Measurements from ENCODE around the gene ERP27.

Gene ERP27

DNA sequence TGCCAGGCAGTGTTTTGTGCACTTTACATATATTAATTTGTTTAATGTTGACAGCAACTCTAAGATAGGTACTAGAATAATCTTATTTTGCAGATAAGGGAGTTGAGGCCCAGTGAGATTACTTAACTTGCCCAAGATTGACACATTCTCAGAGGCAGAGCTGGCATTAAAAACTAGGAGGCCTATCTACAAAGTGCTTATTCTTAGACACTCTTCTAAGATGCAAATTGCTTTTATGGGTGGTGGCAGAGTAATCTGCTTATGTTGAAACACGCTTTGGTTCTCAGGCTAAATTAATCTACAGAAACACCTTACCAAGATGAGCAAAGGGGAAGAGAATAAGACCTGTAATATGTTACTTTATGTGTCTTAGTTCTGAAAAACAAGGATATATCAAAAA is 59.8 kb downstream of the ERP27 start:
- TF ChIP-seq, protein P1, sequence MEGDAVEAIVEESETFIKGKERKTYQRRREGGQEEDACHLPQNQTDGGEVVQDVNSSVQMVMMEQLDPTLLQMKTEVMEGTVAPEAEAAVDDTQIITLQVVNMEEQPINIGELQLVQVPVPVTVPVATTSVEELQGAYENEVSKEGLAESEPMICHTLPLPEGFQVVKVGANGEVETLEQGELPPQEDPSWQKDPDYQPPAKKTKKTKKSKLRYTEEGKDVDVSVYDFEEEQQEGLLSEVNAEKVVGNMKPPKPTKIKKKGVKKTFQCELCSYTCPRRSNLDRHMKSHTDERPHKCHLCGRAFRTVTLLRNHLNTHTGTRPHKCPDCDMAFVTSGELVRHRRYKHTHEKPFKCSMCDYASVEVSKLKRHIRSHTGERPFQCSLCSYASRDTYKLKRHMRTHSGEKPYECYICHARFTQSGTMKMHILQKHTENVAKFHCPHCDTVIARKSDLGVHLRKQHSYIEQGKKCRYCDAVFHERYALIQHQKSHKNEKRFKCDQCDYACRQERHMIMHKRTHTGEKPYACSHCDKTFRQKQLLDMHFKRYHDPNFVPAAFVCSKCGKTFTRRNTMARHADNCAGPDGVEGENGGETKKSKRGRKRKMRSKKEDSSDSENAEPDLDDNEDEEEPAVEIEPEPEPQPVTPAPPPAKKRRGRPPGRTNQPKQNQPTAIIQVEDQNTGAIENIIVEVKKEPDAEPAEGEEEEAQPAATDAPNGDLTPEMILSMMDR (IDR thresholded peaks at IDR 0.05; ENCODE audit: borderline replicate concordance, insufficient read depth, low read depth, low read length): no peak
- H3K4me3 ChIP-seq (ENCODE audit: low read depth, low read length): no peak overlapping the region

DNA sequence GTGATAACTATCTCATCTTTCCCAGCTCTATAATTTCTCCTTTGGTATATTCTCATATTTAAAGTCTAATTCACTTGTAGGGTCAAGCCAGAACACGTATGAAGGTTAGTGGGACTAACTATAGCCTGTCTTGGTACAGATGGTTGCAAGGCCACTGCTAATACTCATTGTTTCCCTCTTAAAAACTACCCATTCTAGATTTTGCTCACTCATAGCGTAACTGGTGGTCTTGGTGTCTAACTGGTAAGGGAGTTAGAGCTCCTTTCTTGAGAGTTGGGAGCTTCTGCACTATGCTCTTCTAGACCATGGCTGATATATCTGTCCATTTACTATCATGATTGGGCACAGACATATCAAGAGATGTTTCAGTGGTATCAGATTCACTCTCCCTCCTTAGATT is 61.5 kb downstream of the ERP27 start:
- TF ChIP-seq, protein P1 (IDR thresholded peaks at IDR 0.05; ENCODE audit: borderline replicate concordance, insufficient read depth, low read depth, low read length): no peak
- H3K4me3 ChIP-seq (ENCODE audit: low read depth, low read length): no peak overlapping the region

DNA sequence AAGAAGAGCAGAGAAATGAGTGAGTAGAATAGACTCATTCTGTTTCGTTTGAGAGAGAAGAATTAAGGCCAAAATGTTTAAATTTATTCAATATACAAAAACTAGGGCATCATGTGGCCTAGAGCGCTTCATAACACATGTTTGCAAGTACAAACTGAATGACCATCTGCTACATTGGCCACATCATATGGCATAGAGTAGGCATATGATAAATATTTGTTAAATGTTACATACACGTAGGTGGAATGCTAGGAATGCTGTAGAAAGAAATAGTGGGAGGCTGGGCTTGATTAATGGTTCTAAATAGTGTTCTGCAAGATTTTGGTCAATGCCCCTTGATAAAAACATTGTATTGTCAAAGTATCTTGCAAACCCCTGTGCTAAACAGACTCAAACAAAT is 63.5 kb downstream of the ERP27 start:
- TF ChIP-seq, protein P1 (IDR thresholded peaks at IDR 0.05; ENCODE audit: borderline replicate concordance, insufficient read depth, low read depth, low read length): no peak
- no peak overlapping the region for H3K4me3 ChIP-seq (ENCODE audit: low read depth, low read length)

DNA sequence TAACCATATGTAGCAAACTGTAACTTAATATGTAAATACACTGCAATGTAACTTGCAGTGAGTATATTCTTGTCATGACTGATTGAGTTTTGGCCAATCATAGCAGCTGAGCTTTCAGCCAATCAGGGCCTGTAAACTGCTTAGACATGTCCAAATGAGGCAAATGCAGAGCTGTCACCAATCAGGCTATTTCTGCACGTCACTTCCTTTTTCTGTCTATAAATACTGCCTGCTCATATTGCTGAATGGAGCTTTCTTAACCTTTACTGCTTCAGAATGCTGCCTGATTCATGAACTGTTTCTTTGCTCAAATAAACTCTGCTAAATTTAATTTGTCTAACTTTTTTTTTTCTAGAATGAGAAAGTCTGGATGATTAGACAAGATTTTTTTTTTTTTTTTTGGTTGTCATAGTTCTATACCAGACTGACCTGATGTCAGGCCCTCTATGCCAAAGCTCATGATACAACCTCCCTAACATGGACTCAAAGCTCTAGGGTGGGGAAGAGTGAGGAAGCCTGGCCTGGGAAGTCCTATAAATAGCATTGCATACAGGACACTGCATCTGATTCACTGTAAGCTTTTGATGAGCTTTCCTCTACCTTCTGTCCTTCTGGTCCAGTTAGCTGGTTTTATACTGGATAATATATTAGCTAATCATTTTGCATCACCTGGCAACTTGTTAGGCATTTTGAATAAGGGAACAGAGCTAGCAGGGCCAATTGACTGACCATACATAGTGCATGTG is 64.7 kb downstream of the ERP27 start:
- no peak overlapping the region for H3K4me3 ChIP-seq (ENCODE audit: low read depth, low read length)

DNA sequence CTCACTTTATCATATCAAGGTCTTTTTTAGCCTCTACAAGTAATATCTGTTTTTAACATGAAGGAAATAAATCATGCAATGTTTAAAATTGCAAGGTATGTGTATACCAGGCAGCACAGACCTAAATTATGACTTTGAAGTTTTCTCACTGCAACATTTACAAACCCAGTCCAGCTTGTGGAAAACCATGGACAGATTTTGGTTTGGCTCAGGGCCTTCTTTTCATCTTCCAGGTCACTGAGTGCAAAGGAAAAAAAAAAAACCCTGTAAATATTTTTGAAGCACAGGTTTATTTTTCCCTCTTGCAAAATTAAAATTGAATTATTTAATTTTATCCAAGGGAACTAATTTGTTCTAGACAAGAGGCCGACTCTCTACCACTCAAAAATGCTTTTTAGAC is 66.5 kb downstream of the ERP27 start:
- no peak overlapping the region for H3K4me3 ChIP-seq (ENCODE audit: low read depth, low read length)
- TF ChIP-seq, protein P1 (IDR thresholded peaks at IDR 0.05; ENCODE audit: borderline replicate concordance, insufficient read depth, low read depth, low read length): no peak

More for the DNA sequence above, 64.7 kb downstream of the ERP27 start:
- TF ChIP-seq, protein P1 (IDR thresholded peaks at IDR 0.05; ENCODE audit: borderline replicate concordance, insufficient read depth, low read depth, low read length): no peak

DNA sequence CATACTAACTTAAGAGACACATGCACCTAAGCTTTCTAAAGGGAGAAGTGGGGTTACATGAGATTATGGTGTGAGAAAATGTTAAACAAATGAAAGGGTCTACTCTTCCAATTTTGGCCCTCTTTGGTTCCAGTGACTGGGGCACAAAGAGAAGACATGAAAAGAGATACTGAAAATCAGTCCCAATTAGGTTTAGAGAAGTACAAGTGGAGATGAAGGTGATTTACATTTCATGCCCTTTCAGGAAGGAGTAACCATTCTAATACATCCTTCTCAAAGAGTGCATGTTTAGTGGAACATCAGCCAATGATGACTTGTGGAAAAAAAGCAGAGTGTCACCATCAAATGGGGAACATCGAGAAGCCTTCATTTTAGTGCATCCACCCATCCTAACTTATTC is 67.1 kb downstream of the ERP27 start:
- TF ChIP-seq, protein P1 (IDR thresholded peaks at IDR 0.05; ENCODE audit: borderline replicate concordance, insufficient read depth, low read depth, low read length): no peak
- H3K4me3 ChIP-seq (ENCODE audit: low read depth, low read length): no peak overlapping the region

DNA sequence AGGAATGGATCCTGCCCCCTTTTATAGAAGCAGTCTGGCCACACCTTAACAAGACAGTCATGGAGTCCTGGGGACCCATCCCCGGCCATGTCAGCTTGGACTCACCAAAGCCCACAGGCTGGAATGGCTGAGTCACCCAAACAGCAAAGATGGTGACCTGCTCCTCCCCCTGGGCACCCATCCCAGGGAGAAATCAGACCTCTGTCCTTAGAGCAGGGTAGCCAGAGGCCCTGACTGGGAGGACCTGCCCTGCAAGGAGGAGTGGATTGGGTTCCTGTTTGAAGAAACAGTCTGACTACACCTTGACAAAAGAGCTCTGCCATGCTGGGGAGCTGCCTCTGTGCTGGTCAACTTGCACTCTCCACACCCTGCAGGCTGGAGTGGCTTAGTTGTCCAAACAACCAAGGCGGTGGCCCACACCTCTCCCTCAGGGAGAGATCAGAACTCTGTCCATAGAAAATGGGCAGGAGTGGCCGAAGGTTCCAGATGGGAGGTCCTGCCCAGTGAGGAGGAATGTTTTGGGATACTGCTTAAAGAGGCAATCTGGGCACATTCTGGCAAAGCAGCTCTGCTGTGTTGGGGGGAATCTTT is 69.3 kb downstream of the ERP27 start:
- no peak overlapping the region for H3K4me3 ChIP-seq (ENCODE audit: low read depth, low read length)
- TF ChIP-seq, protein P1 (IDR thresholded peaks at IDR 0.05; ENCODE audit: borderline replicate concordance, insufficient read depth, low read depth, low read length): no peak

All from GM12875 (cell line).